Measurements from ENCODE around the gene TTLL4. TPM values are rescaled to one million over a fixed set of nuclear protein-coding genes. Genes with fewer than 3 reads are reported as not detected.

Gene TTLL4
- total RNA-seq, 1 experiment from 2014 or later, result 57.1 TPM

DNA sequence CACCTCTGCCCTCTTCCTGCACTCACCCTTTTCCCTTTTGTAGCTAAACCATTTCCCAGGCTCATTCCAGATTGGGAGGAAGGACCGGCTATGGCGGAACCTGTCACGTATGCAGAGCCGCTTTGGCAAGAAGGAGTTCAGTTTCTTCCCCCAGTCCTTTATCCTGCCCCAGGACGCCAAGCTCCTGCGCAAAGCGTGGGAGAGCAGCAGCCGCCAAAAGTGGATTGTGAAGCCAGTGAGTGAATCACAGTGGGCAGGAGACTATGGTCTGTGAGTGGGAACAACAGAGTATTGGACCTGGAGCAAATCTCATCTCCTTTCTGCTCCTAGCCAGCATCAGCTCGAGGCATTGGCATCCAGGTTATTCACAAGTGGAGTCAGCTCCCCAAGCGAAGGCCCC, 36.3 kb downstream of the TTLL4 start:
- H3K4me1 ChIP-seq (replicated peaks; ENCODE audit: insufficient read depth), result peaks cover 14% of the 10 kb centered on the region
- no peaks in the 10 kb centered on the region for H4K20me1 ChIP-seq (ENCODE audit: insufficient read depth)
- peaks cover 45% of the 10 kb centered on the region for H3K36me3 ChIP-seq (ENCODE audit: low read depth)
- no peaks in the 10 kb centered on the region for H3K79me2 ChIP-seq (ENCODE audit: low read depth)
- CTCF ChIA-PET, result no interaction called here
- DNase-seq, result no peak
- H3K9me2 ChIP-seq (ENCODE audit: insufficient read depth), result no peaks in the 10 kb centered on the region
- POLR2A ChIA-PET (ENCODE audit: unreplicated experiment), result no interaction called here
- BruUV-seq (replicated peaks), result no TSS peak
- H3K4me2 ChIP-seq, result no peak overlapping the region
- H3K9me3 ChIP-seq (ENCODE audit: insufficient read depth, low read depth), result no peaks in the 10 kb centered on the region
- TF ChIP-seq EZH2 (IDR thresholded peaks at IDR 0.05; ENCODE audit: low read depth), result no peak
- TF ChIP-seq, protein P1, sequence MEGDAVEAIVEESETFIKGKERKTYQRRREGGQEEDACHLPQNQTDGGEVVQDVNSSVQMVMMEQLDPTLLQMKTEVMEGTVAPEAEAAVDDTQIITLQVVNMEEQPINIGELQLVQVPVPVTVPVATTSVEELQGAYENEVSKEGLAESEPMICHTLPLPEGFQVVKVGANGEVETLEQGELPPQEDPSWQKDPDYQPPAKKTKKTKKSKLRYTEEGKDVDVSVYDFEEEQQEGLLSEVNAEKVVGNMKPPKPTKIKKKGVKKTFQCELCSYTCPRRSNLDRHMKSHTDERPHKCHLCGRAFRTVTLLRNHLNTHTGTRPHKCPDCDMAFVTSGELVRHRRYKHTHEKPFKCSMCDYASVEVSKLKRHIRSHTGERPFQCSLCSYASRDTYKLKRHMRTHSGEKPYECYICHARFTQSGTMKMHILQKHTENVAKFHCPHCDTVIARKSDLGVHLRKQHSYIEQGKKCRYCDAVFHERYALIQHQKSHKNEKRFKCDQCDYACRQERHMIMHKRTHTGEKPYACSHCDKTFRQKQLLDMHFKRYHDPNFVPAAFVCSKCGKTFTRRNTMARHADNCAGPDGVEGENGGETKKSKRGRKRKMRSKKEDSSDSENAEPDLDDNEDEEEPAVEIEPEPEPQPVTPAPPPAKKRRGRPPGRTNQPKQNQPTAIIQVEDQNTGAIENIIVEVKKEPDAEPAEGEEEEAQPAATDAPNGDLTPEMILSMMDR (conservative IDR thresholded peaks at IDR 0.05), result no peak
- no peaks in the 10 kb centered on the region for H3K27me3 ChIP-seq (ENCODE audit: insufficient read depth, low read depth)
- H3K27ac ChIP-seq, result no peak overlapping the region
- H2AFZ ChIP-seq, result no peak overlapping the region
- no peak overlapping the region for H3K4me3 ChIP-seq
- no peaks in the 10 kb centered on the region for H3F3A ChIP-seq (ENCODE audit: insufficient read depth, low read depth)
- intact Hi-C loops (cut with micrococcal nuclease; ENCODE audit: unreplicated experiment), result no loop called here

DNA sequence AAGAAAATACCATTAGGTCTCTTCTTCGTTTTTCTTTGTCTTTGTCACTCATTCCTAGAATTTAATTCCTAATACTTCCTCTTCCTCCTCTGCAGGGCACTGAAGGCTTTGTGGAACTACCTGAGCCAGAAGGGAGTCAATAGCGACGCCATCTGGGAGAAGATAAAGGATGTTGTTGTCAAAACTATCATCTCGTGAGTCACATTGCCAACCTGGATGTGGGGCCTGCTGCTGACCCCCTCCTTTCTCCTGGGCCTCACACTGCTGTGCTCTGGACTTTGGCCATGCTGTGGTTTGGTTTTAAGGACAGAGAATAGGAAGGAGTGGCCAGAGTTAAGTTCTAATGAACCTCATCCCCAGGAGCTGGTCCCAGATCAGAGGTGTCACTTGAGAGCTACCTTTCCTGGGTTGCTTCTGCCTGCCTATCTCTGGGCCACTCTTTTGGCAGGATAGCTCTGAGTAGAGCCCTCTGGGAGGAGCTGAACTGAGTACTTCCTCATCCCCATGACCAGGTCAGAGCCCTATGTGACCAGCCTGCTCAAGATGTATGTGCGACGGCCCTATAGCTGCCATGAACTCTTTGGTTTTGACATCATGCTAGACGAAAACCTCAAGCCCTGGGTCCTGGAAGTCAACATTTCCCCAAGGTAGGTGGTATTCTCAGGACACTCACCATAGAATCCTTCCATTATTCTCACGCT, 38.3 kb downstream of the TTLL4 start:
- Histone ChIP-seq H3K4me1 (replicated peaks; ENCODE audit: insufficient read depth) (peaks cover 14% of the 10 kb centered on the region), H3K4me2 (no peak overlapping the region), H3K9me3 (ENCODE audit: insufficient read depth, low read depth) (no peaks in the 10 kb centered on the region), H3K27me3 (ENCODE audit: insufficient read depth, low read depth) (no peaks in the 10 kb centered on the region), H2AFZ (no peak overlapping the region), H3K4me3 (no peak overlapping the region), H4K20me1 (ENCODE audit: insufficient read depth) (no peaks in the 10 kb centered on the region), H3F3A (ENCODE audit: insufficient read depth, low read depth) (no peaks in the 10 kb centered on the region), H3K36me3 (ENCODE audit: low read depth) (peaks cover 36% of the 10 kb centered on the region), H3K9me2 (ENCODE audit: insufficient read depth) (no peaks in the 10 kb centered on the region), H3K79me2 (ENCODE audit: low read depth) (no peaks in the 10 kb centered on the region), H3K27ac (no peak overlapping the region)
- CTCF ChIA-PET, result no interaction called here
- no peak for DNase-seq
- TF ChIP-seq, protein P1 (conservative IDR thresholded peaks at IDR 0.05), result no peak
- no peak for TF ChIP-seq EZH2 (IDR thresholded peaks at IDR 0.05; ENCODE audit: low read depth)
- no TSS peak for BruUV-seq (replicated peaks)
- POLR2A ChIA-PET (ENCODE audit: unreplicated experiment), result no interaction called here
- intact Hi-C loops (cut with micrococcal nuclease; ENCODE audit: unreplicated experiment), result no loop called here

DNA sequence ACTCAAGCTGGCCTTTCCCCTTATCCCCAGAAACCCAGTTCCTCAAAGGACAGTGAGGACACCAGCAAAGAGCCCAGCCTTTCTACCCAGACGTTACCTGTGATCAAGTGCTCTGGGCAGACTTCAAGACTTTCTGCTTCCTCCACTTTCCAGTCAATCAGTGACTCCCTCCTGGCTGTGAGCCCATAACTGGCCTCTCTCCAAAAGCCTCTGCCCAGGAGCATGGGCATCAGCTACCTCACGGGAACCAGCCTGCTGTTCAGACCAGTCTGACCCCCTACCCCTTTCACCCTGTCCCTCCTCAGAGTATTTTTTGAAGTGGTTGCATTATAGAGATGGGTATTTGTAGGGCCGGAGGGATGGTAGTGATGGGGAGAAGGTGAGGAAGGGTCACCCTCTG, 43.6 kb downstream of the TTLL4 start:
- intact Hi-C loops (cut with micrococcal nuclease; ENCODE audit: unreplicated experiment), result no loop called here
- Histone ChIP-seq H3K4me1 (replicated peaks; ENCODE audit: insufficient read depth) (no peaks in the 10 kb centered on the region), H3K36me3 (ENCODE audit: low read depth) (peaks cover 6% of the 10 kb centered on the region; the same call in 1 of the 2 replicates), H4K20me1 (ENCODE audit: insufficient read depth) (no peaks in the 10 kb centered on the region), H3K27ac (no peak overlapping the region), H3K9me3 (ENCODE audit: insufficient read depth, low read depth) (no peaks in the 10 kb centered on the region), H3F3A (ENCODE audit: insufficient read depth, low read depth) (no peaks in the 10 kb centered on the region; the same call in 1 of the 2 replicates), H3K27me3 (ENCODE audit: insufficient read depth, low read depth) (no peaks in the 10 kb centered on the region), H3K79me2 (ENCODE audit: low read depth) (no peaks in the 10 kb centered on the region), H3K4me3 (no peak overlapping the region), H3K9me2 (ENCODE audit: insufficient read depth) (no peaks in the 10 kb centered on the region), H3K4me2 (no peak overlapping the region), H2AFZ (no peak overlapping the region)
- ChIA-PET POLR2A (ENCODE audit: unreplicated experiment) (interaction anchor here (0.7 kb wide), 1 partner anchor 376 kb away, joined by 7 read pairs; no protein-coding TSS in a partner anchor), CTCF (no interaction called here)
- no peak for TF ChIP-seq EZH2 (IDR thresholded peaks at IDR 0.05; ENCODE audit: low read depth)
- TF ChIP-seq, protein P1 (conservative IDR thresholded peaks at IDR 0.05), result no peak
- BruUV-seq (replicated peaks), result no TSS peak
- no peak for DNase-seq
